Measurements from ENCODE around the gene IFNGR2. TPM values are rescaled to one million over a fixed set of nuclear protein-coding genes. Genes with fewer than 3 reads are reported as not detected.

The IFNGR2 gene
- total and polyA plus RNA-seq, 12 donors, result 27.4 to 71.3 (median 35.3) TPM

GRCh38 chr21:33357177-33357576 is 46.0 kb upstream of the IFNGR2 start:
- intact Hi-C loops (cut with DNase I), result no loop called here
- Histone ChIP-seq H3K27me3 (no peaks in the 10 kb centered on the region), H3K27ac (peak overlapping the region in 2 of 10 donors; percentile 10 to 41), H3K9me3 (no peaks in the 10 kb centered on the region), H3K4me3 (no peak overlapping the region), H3K4me1 (peaks cover 0 to 37% (median 18%) of the 10 kb centered on the region in 9 donors), H3K36me3 (peaks cover 0 to 66% (median 18%) of the 10 kb centered on the region in 9 donors)
- ATAC-seq, result no peak
- TF ChIP-seq CTCF (IDR thresholded peaks at IDR 0.05), result no peak
- WGBS, 2 donors, result 70 to 75% methylated on average over 8 of the region's 8 CpGs
- DNase-seq, result no peak

- WGBS, 2 donors, result 82 to 85% methylated on average over 4 of the region's 4 CpGs
- intact Hi-C loops (cut with DNase I), result no loop called here
- H3K27me3 ChIP-seq, result no peaks in the 10 kb centered on the region
- peak overlapping the region in 9 of 10 donors; percentile 3 to 89 (median 58) for H3K27ac ChIP-seq
- DNase-seq (no peak), ATAC-seq (no peak)
- no peak overlapping the region for H3K4me3 ChIP-seq
- H3K9me3 ChIP-seq, result no peaks in the 10 kb centered on the region
- H3K4me1 ChIP-seq, result peaks cover 0 to 57% (median 23%) of the 10 kb centered on the region in 9 donors
- H3K36me3 ChIP-seq, result peaks cover 0 to 44% (median 18%) of the 10 kb centered on the region in 9 donors
- no peak for TF ChIP-seq CTCF (IDR thresholded peaks at IDR 0.05)
These were observed 43.8 kb upstream of the IFNGR2 start for GRCh38 chr21:33359446-33359845.

- Histone ChIP-seq H3K9me3 (no peaks in the 10 kb centered on the region), H3K27ac (peak overlapping the region in 9 of 10 donors; percentile 43 to 89 (median 60)), H3K4me3 (peak overlapping the region in 2 of 10 donors; percentile 46 to 50), H3K36me3 (peaks cover 0 to 35% (median 14%) of the 10 kb centered on the region in 9 donors), H3K27me3 (no peaks in the 10 kb centered on the region), H3K4me1 (peaks cover 0 to 59% (median 23%) of the 10 kb centered on the region in 9 donors)
- TF ChIP-seq CTCF (IDR thresholded peaks at IDR 0.05), result no peak
- DNase-seq (no peak), ATAC-seq (peak in 6 of 8 donors; percentile 28 to 70 (median 51))
- intact Hi-C loops (cut with DNase I), result loop anchor here in 5 of 10 donors (5.0 to 10.0 kb wide), 4 partner anchors 33 to 87 kb away; no protein-coding TSS in a partner anchor
- WGBS, 2 donors, result 63 to 65% methylated on average over 6 of the region's 6 CpGs
These were observed 42.9 kb upstream of the IFNGR2 start for GRCh38 chr21:33360281-33360680.

GRCh38 chr21:33360881-33361602 is 42.2 kb upstream of the IFNGR2 start:
- Histone ChIP-seq H3K9me3 (no peaks in the 10 kb centered on the region), H3K36me3 (peaks cover 0 to 28% (median 6%) of the 10 kb centered on the region in 9 donors), H3K27me3 (no peaks in the 10 kb centered on the region), H3K27ac (peak overlapping the region in 9 of 10 donors; percentile 43 to 89 (median 60)), H3K4me3 (peak overlapping the region in 9 of 10 donors; percentile 7 to 50 (median 44)), H3K4me1 (peaks cover 0 to 54% (median 23%) of the 10 kb centered on the region in 9 donors)
- DNase-seq (peak; percentile 77 to 82), ATAC-seq (peak; percentile 81 to 92 (median 86))
- 21 to 28% methylated on average over 14 of the region's 14 CpGs for WGBS, 2 donors
- intact Hi-C loops (cut with DNase I), result loop anchor here in 5 of 10 donors (1.0 to 10.0 kb wide), 5 partner anchors 34 to 162 kb away; no protein-coding TSS in a partner anchor
- peak; percentile 72 to 87 (median 84) for TF ChIP-seq CTCF (IDR thresholded peaks at IDR 0.05)

Measured in heart right ventricle (tissue), 16 donors.